Stimulated activated CD8-positive, alpha-beta memory T cell treated with anti-CD3 and anti-CD28 coated beads, Interleukin-15, amount 100 ng/mL, for 1 hour (primary cell): ENCODE data around the gene VRTN.
A peak's percentile ranks its signal among the peaks of the same experiment; 100 is the strongest.
"Not testable (repeated sequence)": the region's sequence is repeated elsewhere in the genome, so short reads cannot be mapped to it uniquely, and the experiment has no call there.

ENCODE experiments used
- DNase-seq: peaks from one replicate; pipeline ENCODE4 v3.0.0-alpha.2; 2020; ENCODE audit warnings: low read depth

VRTN gene, protein sequence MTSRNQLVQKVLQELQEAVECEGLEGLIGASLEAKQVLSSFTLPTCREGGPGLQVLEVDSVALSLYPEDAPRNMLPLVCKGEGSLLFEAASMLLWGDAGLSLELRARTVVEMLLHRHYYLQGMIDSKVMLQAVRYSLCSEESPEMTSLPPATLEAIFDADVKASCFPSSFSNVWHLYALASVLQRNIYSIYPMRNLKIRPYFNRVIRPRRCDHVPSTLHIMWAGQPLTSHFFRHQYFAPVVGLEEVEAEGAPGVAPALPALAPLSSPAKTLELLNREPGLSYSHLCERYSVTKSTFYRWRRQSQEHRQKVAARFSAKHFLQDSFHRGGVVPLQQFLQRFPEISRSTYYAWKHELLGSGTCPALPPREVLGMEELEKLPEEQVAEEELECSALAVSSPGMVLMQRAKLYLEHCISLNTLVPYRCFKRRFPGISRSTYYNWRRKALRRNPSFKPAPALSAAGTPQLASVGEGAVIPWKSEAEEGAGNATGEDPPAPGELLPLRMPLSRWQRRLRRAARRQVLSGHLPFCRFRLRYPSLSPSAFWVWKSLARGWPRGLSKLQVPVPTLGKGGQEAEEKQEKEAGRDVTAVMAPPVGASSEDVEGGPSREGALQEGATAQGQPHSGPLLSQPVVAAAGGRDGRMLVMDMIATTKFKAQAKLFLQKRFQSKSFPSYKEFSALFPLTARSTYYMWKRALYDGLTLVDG

DNA sequence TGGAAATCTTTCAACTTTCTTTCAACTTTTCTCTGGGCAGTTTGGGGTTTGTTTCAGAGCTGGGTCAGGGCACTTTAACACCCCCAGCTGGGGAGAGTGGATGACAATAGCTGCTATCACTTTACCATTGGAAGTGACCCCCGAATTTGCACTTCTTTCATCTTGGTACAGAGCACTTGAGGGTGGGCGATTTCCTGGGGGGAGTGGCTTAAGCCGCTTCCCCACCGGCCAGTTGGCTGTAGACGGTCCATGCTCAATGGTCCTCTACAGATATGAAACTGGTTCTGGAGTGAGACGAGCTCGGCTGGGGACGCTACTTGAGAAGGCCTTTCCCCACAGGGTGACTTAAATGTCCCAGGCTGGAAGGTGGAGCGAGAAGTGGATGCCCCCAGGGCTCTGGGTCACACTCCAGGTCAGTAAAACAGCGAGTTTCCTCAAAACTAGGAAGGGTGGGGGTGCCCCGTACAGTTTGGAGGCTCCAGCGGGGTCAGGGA, at the start of gene VRTN:
Gene VRTN (plus strand): TSS at position 231 of the 494 bp plus-strand sequence. CDS start 8,313 bp downstream, outside the sequence.
- no peak for DNase-seq

DNA sequence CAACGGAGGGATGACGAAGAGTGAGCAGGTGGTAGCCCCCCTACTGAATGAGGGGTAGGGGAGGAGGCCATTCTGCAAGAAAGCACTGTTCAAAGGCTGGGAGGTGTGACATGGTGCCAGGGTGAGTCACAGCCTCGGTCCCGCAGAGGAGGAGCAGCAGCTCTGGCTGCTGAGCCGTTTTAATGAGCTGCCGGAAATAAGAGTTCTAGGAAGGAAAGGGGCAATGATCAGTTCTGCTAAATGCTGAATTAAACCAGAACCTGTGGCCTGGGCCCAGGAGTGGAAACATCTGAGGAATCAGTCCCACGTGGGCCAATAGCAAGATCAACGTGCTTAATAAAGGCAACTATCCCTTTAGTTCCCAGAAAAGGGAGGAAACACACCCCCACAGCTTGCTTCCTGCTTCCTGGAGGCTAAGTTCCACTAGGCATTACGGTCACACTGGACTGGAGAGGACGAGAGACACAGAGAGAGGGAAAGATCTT, 49.2 kb upstream of the VRTN start:
- no peak for DNase-seq

DNA sequence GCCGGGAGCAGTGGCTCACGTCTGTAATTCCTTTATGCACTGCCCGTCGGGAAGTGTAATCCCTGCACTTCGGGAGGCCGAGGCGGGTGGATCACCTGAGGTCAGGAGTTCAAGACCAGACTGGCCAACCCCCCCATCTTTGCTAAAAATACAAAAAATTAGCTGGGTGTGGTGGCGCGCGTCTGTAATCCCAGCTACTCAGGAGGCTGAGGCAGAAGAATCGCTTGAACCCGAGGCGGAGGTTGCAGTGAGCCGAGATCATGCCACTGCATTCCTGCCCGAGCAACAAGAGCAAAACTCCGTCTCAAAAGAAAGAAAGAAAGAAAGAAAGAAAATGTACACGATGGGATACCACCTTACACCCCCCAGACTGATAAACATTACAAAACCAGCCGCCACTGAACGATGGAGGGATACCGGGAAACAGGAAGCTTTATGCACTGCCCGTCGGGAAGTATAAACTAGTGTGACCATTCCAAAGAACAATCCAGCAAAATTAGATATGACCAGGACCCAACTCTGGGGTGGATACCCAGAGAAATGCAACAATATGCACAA, 46.6 kb upstream of the VRTN start:
- no peak for DNase-seq

DNA sequence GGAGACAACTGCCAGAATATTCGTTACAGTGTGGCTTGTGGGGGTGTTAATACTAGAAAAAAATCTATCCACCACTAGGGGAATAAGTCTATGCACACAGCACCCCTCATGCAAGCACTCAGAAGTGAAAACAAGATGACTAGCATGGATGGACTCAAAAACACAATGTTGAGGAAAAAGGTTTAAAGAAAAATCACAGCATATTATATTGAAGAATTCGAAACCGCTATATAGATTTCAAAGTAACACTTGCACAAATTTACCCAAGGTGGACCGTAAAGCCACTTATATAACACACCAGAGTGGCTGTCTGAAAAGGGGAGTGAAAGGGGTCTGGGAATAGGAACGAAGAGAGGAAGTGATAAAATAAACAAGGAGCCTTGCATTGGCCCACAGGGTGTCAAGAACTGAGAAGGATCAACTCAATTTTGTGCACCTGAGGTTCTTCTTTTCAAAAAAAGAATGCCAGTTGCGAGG, 46.1 kb upstream of the VRTN start:
- no peak for DNase-seq

DNA sequence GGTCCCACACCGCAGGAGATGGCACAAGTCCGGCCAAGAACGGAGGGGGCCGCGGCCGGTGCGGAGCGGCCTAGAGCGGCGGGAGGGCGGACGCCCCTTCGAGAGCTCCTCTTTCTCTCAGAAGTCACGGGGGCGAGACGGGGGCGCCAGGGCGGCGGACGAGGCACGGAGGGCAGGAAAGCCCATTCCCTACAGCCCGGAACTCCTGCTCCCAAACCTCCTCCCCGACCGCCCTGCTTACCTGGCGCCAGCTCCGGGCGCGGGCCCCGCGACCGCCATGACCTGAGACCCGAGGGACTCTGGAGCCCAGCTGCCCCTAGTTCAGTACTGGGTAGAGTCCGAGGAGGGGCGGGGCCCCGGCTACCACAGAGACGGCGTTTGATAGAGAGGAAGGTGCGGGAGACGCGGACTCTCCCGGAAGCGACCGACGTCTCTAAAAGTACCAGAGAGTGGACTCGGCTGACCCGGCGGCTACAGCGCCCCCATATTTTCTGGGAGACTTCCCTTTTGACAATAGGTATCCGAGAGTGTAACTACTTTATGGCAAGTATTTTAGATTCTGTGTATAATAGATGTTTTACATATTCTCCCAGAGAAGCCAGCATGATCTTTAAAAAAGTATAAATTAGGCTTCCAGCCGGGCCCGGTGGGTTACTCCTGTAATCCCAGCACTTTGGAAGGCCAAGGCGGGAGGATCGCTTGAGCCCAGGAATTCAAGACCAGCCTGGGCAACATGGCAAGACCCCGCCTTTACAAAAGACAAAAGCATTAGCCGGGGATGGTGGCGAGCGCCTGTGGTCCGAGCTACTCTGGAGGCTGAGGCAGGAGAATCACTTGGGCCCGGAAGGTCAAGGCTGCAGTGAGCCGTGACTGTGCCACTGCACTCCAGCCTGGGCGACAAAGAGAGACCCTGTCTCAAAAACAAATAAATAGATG, 45.4 kb upstream of the VRTN start, which contains the start of gene ABCD4:
Gene ABCD4 (minus strand): TSS at position 301 of the 936 bp plus-strand sequence. CDS start 22 bp downstream, at position 279.
- DNase-seq: peak; percentile 75

DNA sequence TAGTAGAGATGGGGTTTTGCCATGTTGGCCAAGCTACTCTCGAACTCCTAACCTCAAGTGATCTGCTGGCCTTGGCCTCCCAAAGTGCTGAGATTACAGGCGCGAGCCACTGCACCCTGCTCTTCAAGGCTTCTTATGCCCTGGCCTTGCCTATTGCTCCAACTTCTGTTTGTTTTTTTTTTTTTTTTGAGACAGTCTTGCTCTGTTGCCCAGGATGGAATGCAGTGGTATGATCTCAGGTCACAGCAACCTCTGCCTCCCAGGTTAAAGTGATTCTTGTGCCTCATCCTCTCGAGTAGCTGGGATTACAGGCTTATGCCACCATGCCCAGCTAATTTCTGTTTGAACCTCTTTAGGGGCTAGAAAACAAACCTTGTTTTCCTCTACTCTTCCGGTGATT, 39.6 kb upstream of the VRTN start:
- no peak for DNase-seq

DNA sequence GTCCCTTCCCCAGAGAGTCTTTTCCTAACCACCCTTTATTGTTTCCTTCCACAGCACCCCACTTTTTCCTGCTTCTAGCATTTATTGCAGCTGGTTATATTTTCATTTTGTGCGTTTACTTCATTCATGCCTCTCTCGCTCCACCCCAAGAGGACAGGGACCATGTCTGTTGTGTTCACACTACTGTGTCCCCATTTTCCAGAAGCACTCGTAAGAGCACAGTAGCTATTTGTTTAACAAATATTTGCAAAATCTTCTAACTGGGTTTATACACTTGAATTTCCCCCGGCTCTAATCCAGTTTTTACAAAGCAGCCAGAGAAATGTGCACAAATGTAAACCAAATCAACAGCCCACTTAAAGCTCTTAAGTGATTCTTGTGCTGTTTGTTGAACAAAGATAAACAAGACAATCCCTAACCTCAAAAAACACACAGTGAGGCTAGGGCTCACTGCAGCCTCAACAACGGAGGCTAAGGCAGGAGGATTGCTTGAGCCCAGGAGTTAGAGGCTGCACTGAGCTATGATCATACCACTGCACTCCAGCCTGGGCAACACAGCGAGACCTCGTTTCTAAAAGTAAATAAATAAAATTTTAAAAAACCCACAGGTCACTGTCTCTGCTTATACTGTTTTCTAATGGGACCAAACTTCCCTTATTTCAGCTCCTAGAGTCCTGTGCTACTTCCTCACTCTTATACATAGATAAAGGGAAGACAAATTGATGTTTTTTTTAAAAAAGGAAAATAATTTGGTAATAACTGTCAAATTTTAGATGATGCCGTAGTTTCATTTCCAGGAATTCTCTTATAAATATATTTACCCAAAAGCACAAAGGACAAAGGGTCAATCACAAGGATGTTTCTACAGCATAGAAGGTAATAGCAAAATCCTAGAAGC, 38.9 kb upstream of the VRTN start:
- no peak for DNase-seq

DNA sequence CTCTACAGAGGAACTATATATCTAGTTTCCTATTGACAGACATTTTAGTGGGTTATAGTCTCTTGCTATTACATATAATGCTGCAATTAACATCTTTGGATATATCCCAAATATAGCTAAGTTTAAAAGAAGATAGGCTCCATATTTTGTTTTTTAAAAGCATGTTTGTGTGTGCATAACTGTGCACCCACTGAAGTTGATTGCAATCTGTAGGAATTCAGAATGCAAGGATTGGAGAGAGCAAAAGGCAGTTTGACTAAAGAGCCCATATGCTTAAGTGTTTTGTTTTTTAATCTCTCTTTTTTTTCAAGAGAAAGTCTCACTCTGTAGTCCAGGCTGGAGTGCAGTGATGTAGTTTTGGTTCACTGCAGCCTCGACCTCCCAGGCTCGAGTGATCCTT, 36.1 kb upstream of the VRTN start:
- no peak for DNase-seq

DNA sequence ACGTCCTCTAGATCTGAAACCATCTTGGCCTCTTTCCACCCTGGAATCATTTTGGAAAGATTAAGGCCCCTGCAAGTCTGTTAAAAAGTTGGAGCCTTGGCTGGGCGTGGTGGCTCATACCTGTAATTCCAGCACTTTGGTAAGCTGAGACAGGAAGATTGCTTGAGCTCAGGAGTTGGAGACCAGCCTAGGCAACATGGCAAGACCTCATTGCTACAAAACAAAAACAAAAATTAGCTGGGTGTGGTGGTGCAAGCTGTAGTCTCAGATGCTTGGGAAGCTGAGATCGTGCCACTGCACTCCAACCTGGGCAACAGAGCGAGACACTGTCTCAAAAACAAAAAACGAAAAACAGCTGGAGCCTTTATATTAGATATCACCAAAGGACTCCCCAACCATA, 34.7 kb upstream of the VRTN start:
- no peak for DNase-seq

DNA sequence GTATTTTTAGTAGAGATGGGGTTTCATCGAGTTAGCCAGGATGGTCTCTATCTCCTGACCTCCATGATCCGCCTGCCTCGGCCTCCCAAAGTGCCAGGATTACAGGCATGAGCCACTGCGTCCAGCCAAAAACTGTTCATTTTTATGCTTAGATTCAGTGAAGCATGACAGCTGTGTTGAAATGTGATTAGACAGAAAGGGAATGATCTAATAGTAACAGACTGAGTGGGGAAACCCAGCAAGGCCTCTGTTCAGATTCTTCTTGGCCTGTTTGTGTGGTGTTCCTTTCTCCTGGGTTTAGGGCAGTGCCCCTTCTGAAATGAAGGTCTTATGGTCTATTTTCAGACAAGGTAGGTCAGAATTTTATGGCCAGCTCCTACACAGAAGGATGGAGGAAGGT, 33.7 kb upstream of the VRTN start:
- DNase-seq: no peak

DNA sequence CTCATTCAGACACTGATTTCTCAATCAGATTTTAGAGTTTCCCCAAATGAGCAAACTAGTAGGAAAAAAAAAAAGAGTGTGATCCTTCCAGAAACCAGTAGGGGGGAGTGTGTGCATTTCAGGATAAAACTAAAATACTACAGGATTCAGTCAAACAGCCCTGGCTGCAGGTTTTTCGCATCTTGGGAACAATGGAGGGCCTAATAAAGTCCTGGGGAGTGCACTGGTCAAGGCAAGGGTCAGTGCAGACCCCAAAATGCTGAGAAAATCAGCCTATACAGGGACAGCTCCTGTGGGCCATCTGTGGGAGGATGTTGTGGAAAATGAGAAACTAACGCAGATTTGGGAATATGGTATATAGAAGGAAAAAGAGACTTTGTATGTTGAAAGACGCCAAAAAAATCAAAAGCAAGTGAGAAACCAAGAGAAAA, 23.3 kb upstream of the VRTN start:
- DNase-seq: no peak

DNA sequence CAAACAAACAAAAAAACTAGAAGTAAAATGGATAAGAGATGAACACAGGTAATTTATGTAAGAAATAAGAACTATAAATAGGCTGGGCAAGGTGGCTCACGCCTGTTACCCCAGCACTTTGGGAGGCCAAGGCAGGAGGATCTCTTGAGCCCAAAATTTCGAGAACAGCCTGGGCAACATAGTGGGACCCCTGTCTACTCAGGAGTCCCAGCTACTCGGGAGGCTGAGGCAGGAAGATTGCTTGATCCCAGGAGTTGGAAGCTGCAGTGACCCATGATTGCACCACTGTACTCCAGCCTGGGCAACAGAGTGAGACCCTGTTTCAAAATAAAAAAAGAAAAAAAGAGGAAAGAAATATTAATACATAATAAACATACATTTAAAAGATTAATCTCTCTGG, 22.8 kb upstream of the VRTN start:
- DNase-seq: no peak

DNA sequence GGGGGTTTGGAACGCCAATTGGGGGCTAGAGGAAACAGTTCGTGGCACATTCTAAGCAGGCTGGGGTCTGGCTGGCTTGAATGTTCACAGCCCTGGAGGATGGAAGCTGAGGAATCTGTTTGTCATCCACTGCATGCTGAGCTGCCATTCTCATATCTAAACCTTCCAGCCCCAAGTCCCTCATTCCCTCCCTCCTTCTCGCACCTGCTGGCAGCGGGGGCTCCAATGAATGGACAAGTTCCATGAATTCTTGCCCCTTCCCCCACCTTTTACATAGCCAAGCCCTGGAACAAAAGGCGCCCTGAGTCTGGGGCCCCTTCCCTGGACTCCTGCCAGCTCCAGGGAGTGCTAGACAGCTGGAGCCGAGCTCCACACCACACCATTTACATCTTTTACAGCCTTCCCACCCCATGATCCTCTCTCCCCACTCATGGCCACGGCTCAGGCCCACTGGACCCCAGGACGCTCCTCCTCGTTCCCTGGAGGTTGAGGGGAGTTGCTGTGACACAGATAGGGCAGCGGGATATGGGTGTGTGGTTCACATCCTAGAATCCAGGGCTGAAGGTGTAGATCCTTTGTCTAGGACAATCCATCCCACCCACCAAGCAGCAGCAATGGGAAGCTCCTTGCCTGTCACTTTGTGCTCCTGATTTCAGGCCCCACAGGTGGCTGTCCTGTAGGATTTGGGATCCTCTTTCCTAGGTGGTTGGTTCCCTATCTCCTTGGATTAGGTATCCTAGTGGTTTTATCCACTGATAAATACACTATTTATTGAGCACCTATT, 21.7 kb upstream of the VRTN start:
- no peak for DNase-seq

DNA sequence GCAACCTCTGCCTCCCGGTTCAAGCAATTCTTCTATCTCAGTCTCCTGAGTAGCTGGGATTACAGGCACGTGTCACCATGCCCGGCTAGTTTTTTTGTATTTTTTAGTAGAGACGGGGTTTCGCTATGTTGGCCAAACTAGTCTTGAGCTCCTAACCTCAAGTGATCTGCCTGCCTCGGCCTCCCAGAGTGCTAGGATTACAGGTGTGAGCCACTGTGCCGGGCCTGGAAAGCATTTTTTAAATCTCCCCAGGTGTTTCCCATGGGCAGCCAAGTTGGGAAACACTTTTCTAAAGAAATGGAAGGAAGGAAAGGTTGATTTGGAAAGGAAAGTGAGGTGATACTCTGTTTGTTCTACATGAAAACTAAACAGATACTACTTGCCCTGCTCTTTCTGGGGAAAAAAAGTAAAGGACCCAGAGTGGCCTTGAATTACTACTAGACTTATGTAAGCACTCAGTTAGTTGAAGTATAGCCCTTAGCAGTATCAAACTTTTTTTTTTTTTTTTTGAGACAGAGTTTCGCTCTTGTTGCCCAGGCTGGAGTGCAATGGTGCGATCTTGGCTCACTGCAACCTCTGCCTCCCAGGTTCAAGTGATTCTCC, 18.2 kb upstream of the VRTN start:
- DNase-seq: not testable (repeated sequence)

DNA sequence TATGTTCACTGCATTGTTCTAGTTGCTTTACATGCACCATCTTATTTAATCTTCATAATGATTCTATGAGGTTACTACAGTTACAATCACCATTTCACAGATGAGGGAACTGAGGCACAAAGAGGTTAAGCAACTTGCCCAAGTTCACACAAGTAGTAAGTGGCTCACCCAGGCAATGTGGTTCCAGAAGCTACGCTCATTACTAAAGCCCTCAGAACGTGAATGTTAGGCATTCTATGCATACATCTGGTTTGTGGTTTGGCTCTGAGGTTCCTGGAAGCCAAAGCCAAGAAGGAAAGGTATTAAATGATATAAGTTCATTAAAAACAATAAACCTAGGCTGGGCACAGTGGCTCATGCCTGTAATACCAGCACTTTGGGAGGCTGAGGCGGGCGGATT, 14.4 kb upstream of the VRTN start:
- no peak for DNase-seq

DNA sequence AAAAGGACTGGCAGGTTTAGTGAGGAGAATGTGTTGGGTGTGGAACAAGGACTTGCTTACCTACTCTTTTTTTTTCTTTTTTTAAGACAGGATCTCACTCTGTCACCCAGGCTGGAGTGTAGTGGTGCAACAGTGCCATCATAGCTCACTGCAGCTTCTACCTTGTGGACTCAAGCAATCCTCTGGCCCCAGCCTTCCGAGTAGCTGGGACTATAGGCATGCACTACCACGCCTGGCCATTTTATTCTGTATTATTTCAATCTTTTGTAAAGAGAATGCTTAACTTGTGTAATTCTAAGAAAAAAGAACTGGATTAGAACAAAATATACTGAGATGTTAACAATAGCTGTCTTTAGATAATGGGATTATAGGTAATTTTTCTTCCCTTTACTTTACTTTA, 1.9 kb upstream of the VRTN start:
- no peak for DNase-seq

DNA sequence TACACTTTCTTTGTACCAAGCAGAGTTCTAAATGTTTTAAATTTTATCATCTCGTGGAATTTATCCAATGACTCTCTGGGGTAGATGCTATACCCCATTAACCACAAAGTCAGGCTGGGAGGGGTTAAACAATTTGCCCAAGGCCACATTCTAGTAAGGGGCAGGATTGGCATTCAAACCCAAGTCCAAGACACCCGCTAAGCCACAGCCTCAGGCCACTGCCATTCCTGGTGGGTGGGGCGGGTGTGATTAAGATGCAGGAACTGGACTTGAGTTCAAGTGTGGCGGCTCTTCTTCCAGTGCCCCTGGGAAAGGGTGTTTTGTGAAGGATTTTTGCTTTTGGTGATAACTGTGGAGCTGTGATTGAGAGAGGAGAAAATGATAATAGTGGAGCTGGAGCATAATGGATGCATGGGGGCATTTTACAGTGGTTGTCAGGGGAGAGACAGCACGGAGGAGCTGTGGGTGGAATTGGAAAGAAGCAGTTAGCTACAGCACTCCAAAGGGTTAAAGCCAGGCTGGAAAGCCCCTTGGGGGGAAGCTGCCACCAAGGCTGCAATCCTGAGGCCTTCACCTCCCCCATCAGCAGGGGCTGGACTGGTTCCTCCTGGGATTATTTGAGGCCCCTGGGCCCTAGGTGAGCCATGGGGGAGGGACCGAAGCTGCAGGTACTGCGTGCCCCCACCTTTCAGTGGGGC, 1.0 kb upstream of the VRTN start:
- no peak for DNase-seq

DNA sequence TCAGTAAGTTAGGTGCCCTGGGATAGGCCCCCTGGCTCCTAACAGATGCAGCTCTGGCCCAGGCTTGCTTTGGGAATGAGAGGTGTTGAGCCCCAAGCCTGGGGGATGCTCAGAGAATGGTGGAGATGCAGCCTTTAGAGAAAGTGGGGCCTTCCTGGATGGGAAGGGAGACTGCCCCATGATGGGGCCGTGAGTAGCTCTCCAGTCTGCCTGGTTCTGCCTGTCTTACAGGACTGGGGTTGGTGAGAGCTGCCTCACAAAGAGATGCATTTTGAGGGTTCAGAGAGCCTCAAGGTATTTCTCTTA, 523 bp upstream of the VRTN start:
- DNase-seq: no peak
